GM18873 (cell line): ENCODE results near the gene MAGOH.

Experiments
- ATAC-seq: cut with Tn5 transposase; IDR thresholded peaks from one replicate; pipeline ENCODE4 v1.9.1; 2021; ENCODE audit warnings: mild to moderate bottlenecking, moderate library complexity, moderate number of reproducible peaks; ENCODE audit not compliant: unreplicated experiment, low FRiP score

The MAGOH gene

GRCh38 chr1:53271446-53272090, 33.2 kb upstream of the MAGOH start:
- ATAC-seq: no peak

- ATAC-seq: no peak
Measured at GRCh38 chr1:53270873-53271272, 32.6 kb upstream of the MAGOH start.

GRCh38 chr1:53270107-53270506, 31.8 kb upstream of the MAGOH start:
- no peak for ATAC-seq

DNA sequence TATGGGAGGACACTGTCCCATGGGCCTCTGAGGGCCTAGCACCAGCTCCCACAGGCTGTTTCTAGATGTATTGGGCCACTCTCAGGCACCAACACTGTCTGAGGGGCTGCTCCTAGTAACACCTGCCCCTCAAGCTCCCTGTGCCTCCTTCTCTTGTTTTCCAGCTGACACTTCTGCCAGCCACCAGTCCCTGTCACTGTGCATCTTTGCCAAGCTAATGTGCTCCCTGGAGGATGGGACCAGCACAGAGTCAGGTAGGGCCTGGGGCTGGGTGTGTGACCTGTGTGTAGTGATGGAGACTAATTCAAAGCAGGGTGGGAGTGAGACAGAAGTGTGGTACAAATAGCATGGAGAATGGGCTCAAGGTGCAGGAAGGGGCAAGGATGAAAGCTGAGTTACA, 29.4 kb upstream of the MAGOH start:
- no peak for ATAC-seq

- no peak for ATAC-seq
Measured at GRCh38 chr1:53266038-53266437, 27.7 kb upstream of the MAGOH start.

DNA sequence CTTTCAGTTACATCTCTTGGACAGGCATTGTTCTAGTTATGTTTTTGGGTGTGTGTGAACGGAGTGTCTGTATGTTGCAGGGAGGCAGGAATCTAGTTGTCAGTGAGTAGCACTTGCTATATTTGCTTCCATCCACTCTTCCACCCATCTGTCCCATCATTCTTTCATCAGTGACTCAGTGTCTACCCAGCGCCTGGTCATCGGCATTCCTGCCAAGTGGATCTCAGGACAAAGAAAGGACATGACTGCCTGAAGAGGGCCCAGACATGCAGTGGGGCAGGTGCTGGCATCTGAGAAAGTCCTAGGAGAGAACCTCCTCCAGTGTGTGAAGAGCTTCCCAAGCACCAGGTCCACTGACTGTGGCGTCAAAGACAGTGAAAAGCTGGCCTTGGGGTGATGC, 27.3 kb upstream of the MAGOH start:
- no peak for ATAC-seq

DNA sequence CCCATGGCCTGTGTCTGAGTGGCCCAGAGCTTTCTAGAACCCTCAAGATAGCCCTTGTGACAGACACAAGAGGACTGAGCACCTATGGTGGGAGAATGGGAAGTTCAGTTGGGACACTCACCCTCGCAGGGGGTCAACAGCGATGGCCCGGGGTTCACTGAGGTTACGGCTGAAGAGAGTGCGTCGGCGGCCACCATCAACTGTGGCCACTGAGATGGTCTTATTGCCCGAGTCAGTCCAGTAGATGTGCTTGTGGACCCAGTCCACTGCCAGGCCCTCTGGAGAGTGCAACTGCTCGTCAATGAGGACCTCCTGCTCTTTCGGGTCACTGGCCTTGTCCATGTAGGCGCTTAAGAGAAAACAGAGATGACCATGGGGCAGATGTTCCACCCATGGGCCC, 25.7 kb upstream of the MAGOH start:
- no peak for ATAC-seq

GRCh38 chr1:53262000-53262399, 23.7 kb upstream of the MAGOH start:
- ATAC-seq: no peak

DNA sequence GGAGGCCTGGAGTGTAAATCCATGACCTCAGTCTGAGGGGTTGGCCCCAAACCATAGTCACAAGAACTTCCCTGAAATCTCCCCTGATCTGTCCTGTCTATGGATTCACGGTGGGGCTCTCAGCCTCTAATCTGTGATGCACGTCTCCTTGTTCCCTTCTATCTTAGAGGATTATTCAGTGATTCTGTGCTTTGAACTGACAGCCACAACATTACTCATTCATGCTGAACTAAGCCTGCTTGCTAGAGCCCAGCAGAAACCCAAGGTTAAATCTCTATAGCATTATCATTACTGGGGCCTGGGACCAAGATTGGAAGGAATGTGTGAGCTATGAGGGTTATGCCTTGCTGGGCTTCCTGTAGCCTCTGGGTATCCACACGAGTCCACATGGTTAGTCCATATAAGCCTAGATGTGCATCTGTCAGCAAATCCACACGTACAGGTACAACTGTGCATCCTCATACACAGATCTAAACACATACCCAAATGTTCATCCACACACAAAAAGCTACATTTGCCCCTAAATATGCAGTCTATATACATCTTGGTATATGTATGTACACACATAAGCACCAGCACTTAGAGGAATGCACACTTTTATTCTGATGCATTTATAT, 22.4 kb upstream of the MAGOH start:
- no peak for ATAC-seq

- peak; percentile 61 for ATAC-seq
Measured at GRCh38 chr1:53259932-53260331, 21.6 kb upstream of the MAGOH start.

GRCh38 chr1:53258216-53258615, 19.9 kb upstream of the MAGOH start:
- ATAC-seq: no peak

DNA sequence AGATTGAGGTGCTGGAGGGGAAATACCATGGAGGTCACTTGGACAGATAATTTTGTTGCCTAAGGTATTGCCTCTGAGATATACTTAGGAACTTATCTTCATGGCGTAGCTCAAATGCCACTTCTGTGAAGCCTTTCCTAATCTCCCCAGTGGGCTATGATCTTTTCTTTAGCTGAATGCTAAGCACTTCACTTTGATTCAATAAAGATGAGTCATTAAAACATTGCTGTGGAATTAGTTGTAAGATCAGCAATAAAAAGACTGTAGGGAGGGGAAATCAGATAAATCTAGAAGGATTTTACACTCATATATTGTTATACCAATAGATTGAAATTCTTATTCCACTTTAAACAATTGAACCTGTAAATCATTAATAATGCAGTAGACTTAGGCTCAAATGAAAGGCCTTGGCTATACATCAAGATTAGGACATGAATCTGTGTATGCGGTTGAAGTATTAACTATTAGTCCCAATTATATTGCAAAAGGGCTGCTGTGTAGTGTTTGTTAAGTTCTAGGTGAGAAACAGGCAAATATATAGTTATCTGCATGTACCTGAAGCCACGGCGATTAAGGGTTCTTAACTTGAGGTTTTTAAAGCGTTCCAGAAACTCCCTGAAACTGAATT, 19.2 kb upstream of the MAGOH start:
- no peak for ATAC-seq

GRCh38 chr1:53256511-53257453, 18.5 kb upstream of the MAGOH start:
- ATAC-seq: no peak

DNA sequence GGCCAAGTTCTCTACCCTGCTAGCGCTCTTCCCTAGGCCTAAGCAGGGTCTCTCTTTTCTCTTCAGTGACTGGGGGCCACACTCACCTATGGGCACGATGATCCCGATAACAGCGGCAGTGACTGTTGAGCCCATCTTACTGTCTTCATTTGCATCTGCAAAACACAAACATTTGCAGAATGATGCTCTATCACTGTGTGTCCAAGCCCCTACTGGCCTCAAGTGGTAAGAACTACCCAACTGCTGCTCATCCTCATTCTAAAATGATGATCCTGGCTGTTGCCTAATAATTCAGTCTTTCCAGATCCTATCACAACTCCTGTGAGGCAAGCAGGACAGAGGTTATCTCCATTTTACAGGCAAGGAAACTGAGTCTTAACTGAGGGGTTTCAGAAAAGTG, 16.7 kb upstream of the MAGOH start:
- no peak for ATAC-seq

- ATAC-seq: no peak
Measured at GRCh38 chr1:53254011-53254640, 15.8 kb upstream of the MAGOH start.

GRCh38 chr1:53250325-53250724, 12.0 kb upstream of the MAGOH start:
- ATAC-seq: no peak

DNA sequence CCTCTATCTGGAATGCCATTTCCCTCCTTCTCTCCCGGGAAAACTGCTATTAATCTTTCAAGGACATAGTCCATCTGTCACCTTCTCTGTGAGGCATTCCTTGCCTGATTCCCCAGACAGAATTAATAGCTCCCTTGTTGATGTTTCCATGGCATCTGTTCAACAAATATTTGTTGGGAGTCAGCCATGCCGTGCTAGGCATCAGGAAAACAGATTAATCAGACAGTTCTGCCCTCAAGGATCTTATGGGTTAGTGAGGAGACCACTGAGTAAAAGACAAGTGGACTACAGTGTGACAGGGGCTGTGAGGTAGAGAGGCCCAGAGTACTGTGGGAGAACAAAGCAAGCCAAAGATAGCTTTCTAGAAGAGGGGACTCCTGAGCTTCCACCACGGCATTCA, 11.4 kb upstream of the MAGOH start:
- no peak for ATAC-seq

GRCh38 chr1:53246261-53247134, 8.2 kb upstream of the MAGOH start:
- ATAC-seq: no peak

- no peak for ATAC-seq
Measured at GRCh38 chr1:53244141-53244540, 5.8 kb upstream of the MAGOH start.

GRCh38 chr1:53242381-53242780, 4.1 kb upstream of the MAGOH start:
- no peak for ATAC-seq
